ENCODE results near the gene PILRA. TPM values are rescaled to one million over a fixed set of nuclear protein-coding genes. Genes with fewer than 3 reads are reported as not detected.

PILRA gene
- total and polyA plus RNA-seq, 10 of the 15 experiments (the other 5 are each of a cell fraction or from before 2014, with no cell fraction given): 6.6 to 43.3 (median 11.5) TPM

- TF ChIP-seq E2F8 (IDR thresholded peaks at IDR 0.05; ENCODE audit: low read depth, partially characterized antibody) (no peak), CBX5 (IDR thresholded peaks at IDR 0.05; ENCODE audit: low read depth) (no peak), TBL1XR1 (IDR thresholded peaks at IDR 0.05; ENCODE audit: low read depth, low read length) (no peak), ATF2 (IDR thresholded peaks at IDR 0.05; ENCODE audit: low read length) (no peak), MYC (IDR thresholded peaks at IDR 0.05; ENCODE audit: insufficient read depth, insufficient read length, insufficient replicate concordance, low read length, severe bottlenecking) (peak; percentile 70), ZBTB4 (CRISPR knock-in tag; IDR thresholded peaks at IDR 0.05) (peak; percentile 12; the same call in 1 of the 2 replicates), CHD1 (IDR thresholded peaks at IDR 0.05; ENCODE audit: low read depth, low read length) (peak; percentile 93), CHD4 (IDR thresholded peaks at IDR 0.05) (no peak), TAF1 (IDR thresholded peaks at IDR 0.05; ENCODE audit: borderline replicate concordance, low read depth, low read length) (peak; percentile 25), CHD2 (IDR thresholded peaks at IDR 0.05; ENCODE audit: borderline replicate concordance, low read depth, low read length) (no peak; the same call in 1 of the 2 replicates)
Measured at GRCh38 chr7:100428967-100429636, 55.8 kb downstream of the PILRA start (continued).
